Measurements from ENCODE around the gene HUWE1. TPM values are rescaled to one million over a fixed set of nuclear protein-coding genes. Genes with fewer than 3 reads are reported as not detected.
"Not testable (repeated sequence)": the region's sequence is repeated elsewhere in the genome, so short reads cannot be mapped to it uniquely, and the experiment has no call there.

Gene HUWE1
- total RNA-seq, 3 donors from 2014 or later (not counting 1 experiment from before 2014, with no cell fraction given) = 187 to 241 (median 218) TPM

DNA sequence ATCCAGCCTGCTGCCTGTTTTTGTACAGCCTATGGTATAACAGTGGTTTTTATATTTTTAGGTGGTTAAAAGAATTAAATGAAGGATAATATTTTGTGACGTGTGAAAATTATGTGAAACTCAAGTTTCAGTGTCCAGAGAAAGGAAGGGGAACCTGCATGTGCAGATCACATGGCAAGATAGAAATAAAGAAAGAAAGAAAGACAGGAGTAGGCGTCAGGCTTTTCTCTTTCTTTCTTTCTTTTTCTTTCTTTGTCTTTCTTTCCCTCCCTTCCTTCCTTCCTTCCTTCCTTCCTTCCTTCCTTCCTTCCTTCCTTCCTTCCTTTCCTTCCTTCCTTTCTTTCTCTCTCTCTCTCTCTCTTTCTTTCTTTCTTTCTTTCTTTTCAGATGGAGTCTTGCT, 42.0 kb upstream of the HUWE1 start:
- H3K4me1 Mint-ChIP-seq = peaks cover 0 to 5% of the 10 kb centered on the region in 2 donors
- intact Hi-C loops (cut with micrococcal nuclease) = no loop called here
- WGBS (ENCODE audit: insufficient coverage) = 91% methylated on average over 1 of the region's 2 CpGs
- no peaks in the 10 kb centered on the region for H3K36me3 Mint-ChIP-seq
- peaks cover 0 to 3% of the 10 kb centered on the region in 2 donors for H3K27me3 Mint-ChIP-seq (ENCODE audit: low read depth in 2 of 2)
- H3K27me3 ChIP-seq (ENCODE audit: control insufficient read depth, insufficient read depth, low read length) = no peaks in the 10 kb centered on the region
- ATAC-seq (no peak), DNase-seq (no peak)
- no peaks in the 10 kb centered on the region for H3K36me3 ChIP-seq (ENCODE audit: control insufficient read depth, insufficient read depth, low read length)
- H3K27ac ChIP-seq (ENCODE audit: low read length) = no peak overlapping the region
- H3K4me3 ChIP-seq (ENCODE audit: low read length) = no peak overlapping the region
- TF ChIP-seq CTCF (IDR thresholded peaks at IDR 0.05) = no peak
- no peaks in the 10 kb centered on the region for H3K4me1 ChIP-seq (ENCODE audit: control insufficient read depth, insufficient read depth, low read length)
- H3K9me3 ChIP-seq (ENCODE audit: control insufficient read depth, insufficient read depth, low read length) = no peaks in the 10 kb centered on the region
- H3K4me3 Mint-ChIP-seq = no peak overlapping the region
- H3K27ac Mint-ChIP-seq = no peak overlapping the region
- H3K9me3 Mint-ChIP-seq = no peaks in the 10 kb centered on the region

DNA sequence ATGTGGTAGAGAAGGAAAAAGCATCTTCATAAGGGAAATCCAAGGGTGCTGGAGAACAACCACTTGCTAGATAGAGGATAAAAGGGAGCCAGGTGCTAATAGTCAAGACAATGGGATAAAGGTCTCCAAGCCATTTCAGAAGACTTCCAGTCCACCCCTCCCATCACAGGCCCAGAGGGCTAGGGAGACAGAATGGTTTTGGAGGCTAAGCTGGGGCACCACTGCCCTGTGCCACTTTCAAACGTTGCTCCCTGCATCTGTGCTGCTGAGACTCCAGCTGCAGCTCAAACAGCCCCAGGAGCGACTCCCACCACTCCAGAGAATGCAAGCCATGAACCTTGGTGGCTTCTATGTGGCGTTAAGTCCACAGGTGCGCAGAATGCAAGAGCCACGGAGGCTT, 38.4 kb upstream of the HUWE1 start:
- 93% methylated on average over 4 of the region's 5 CpGs for WGBS (ENCODE audit: insufficient coverage)
- H3K9me3 ChIP-seq (ENCODE audit: control insufficient read depth, insufficient read depth, low read length) = no peaks in the 10 kb centered on the region

DNA sequence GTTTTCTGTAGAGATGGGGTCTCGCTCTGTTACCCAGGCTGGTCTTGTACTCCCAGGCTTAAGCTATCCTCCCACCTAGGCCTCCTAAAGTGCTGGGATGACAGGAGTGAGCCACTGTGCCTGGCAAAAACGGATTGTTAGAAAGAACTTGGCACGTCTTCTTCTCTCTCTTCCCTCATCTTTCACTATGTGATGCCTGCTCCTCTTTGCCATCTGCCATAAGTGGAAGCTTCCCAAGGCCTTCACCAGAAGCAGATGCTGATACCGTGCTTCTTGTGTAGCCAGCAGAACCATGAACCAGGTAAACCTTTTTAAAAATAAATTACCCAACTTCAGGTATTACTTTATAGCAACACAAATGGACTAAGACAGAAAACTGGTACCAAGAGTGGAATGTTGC, 36.9 kb upstream of the HUWE1 start:
- no peaks in the 10 kb centered on the region for H3K4me1 Mint-ChIP-seq

More for the DNA sequence above, 38.4 kb upstream of the HUWE1 start:
- H3K36me3 ChIP-seq (ENCODE audit: control insufficient read depth, insufficient read depth, low read length) = no peaks in the 10 kb centered on the region
- no peak overlapping the region for H3K27ac Mint-ChIP-seq
- H3K4me3 ChIP-seq (ENCODE audit: low read length) = no peak overlapping the region
- H3K36me3 Mint-ChIP-seq = no peaks in the 10 kb centered on the region
- ATAC-seq (no peak), DNase-seq (no peak)
- H3K9me3 Mint-ChIP-seq = no peaks in the 10 kb centered on the region
- no peak overlapping the region for H3K27ac ChIP-seq (ENCODE audit: low read length)
- H3K27me3 Mint-ChIP-seq (ENCODE audit: low read depth in 2 of 2) = peaks cover 0 to 3% of the 10 kb centered on the region in 2 donors
- no peaks in the 10 kb centered on the region for H3K4me1 ChIP-seq (ENCODE audit: control insufficient read depth, insufficient read depth, low read length)
- intact Hi-C loops (cut with micrococcal nuclease) = no loop called here
- no peak for TF ChIP-seq CTCF (IDR thresholded peaks at IDR 0.05)
- no peak overlapping the region for H3K4me3 Mint-ChIP-seq
- H3K27me3 ChIP-seq (ENCODE audit: control insufficient read depth, insufficient read depth, low read length) = no peaks in the 10 kb centered on the region
- H3K4me1 Mint-ChIP-seq = peaks cover 0 to 5% of the 10 kb centered on the region in 2 donors

GRCh38 chrX:53721610-53722009, 35.1 kb upstream of the HUWE1 start:
- H3K36me3 Mint-ChIP-seq; H3K9me3 ChIP-seq (ENCODE audit: control insufficient read depth, insufficient read depth, low read length); H3K27me3 Mint-ChIP-seq (ENCODE audit: low read depth in 2 of 2); DNase-seq; intact Hi-C loops (cut with micrococcal nuclease); H3K4me1 Mint-ChIP-seq; H3K9me3 Mint-ChIP-seq; ATAC-seq; H3K4me3 Mint-ChIP-seq; H3K27me3 ChIP-seq (ENCODE audit: control insufficient read depth, insufficient read depth, low read length); H3K36me3 ChIP-seq (ENCODE audit: control insufficient read depth, insufficient read depth, low read length); H3K27ac ChIP-seq (ENCODE audit: low read length); H3K27ac Mint-ChIP-seq; H3K4me3 ChIP-seq (ENCODE audit: low read length): not testable (repeated sequence)
- WGBS (ENCODE audit: insufficient coverage) = 88% methylated on average over 5 of the region's 32 CpGs
- peaks cover 12% of the 10 kb centered on the region for H3K4me1 ChIP-seq (ENCODE audit: control insufficient read depth, insufficient read depth, low read length)

More for the DNA sequence above, 36.9 kb upstream of the HUWE1 start:
- no peak overlapping the region for H3K4me3 Mint-ChIP-seq
- Histone ChIP-seq H3K27me3 (ENCODE audit: control insufficient read depth, insufficient read depth, low read length) (no peaks in the 10 kb centered on the region), H3K4me1 (ENCODE audit: control insufficient read depth, insufficient read depth, low read length) (no peaks in the 10 kb centered on the region), H3K36me3 (ENCODE audit: control insufficient read depth, insufficient read depth, low read length) (no peaks in the 10 kb centered on the region), H3K4me3 (ENCODE audit: low read length) (no peak overlapping the region), H3K27ac (ENCODE audit: low read length) (no peak overlapping the region), H3K9me3 (ENCODE audit: control insufficient read depth, insufficient read depth, low read length) (no peaks in the 10 kb centered on the region)
- no peaks in the 10 kb centered on the region for H3K36me3 Mint-ChIP-seq
- DNase-seq (no peak), ATAC-seq (no peak)
- no peaks in the 10 kb centered on the region for H3K27me3 Mint-ChIP-seq (ENCODE audit: low read depth in 2 of 2)
- H3K9me3 Mint-ChIP-seq = no peaks in the 10 kb centered on the region
- intact Hi-C loops (cut with micrococcal nuclease) = no loop called here
- 93% methylated on average over 3 of the region's 4 CpGs for WGBS (ENCODE audit: insufficient coverage)
- no peak overlapping the region for H3K27ac Mint-ChIP-seq
- TF ChIP-seq CTCF (IDR thresholded peaks at IDR 0.05) = no peak

GRCh38 chrX:53719666-53720065, 33.1 kb upstream of the HUWE1 start:
- H3K4me1 Mint-ChIP-seq = peaks cover 22 to 28% of the 10 kb centered on the region in 2 donors
- H3K27ac ChIP-seq (ENCODE audit: low read length); H3K27me3 Mint-ChIP-seq (ENCODE audit: low read depth in 2 of 2); ATAC-seq; H3K36me3 ChIP-seq (ENCODE audit: control insufficient read depth, insufficient read depth, low read length); DNase-seq; H3K9me3 ChIP-seq (ENCODE audit: control insufficient read depth, insufficient read depth, low read length); H3K9me3 Mint-ChIP-seq; H3K27me3 ChIP-seq (ENCODE audit: control insufficient read depth, insufficient read depth, low read length); H3K4me3 ChIP-seq (ENCODE audit: low read length); H3K4me3 Mint-ChIP-seq; H3K27ac Mint-ChIP-seq; H3K36me3 Mint-ChIP-seq: not testable (repeated sequence)
- intact Hi-C loops (cut with micrococcal nuclease) = loop anchor here (5.0 kb wide), 1 partner anchor 33 kb away; no protein-coding TSS in a partner anchor
- peaks cover 32% of the 10 kb centered on the region for H3K4me1 ChIP-seq (ENCODE audit: control insufficient read depth, insufficient read depth, low read length)
- 94% methylated on average over 7 of the region's 7 CpGs for WGBS (ENCODE audit: insufficient coverage)

Data from natural killer cell (primary cell).